Measurements from ENCODE around the gene KRTAP5-4.

- TF ChIP-seq EZH2phosphoT487 (IDR thresholded peaks at IDR 0.05; ENCODE audit: insufficient read depth, low read depth) (no peak), EZH2 (IDR thresholded peaks at IDR 0.05; ENCODE audit: insufficient read depth, poor library complexity, severe bottlenecking) (no peak)
Observed at GRCh38 chr11:1644601-1645356, 22.8 kb upstream of the KRTAP5-4 start.

All from GM23248 (cell line).